HFF-Myc (cell line): ENCODE results near the gene LSR.
"Not testable (repeated sequence)": the region's sequence is repeated elsewhere in the genome, so short reads cannot be mapped to it uniquely, and the experiment has no call there.

Experiments
- DNase-seq: peaks from one replicate; pipeline ENCODE4 v3.0.0-alpha.2; 2011; ENCODE audit warnings: low read depth; ENCODE audit errors: extremely low read depth
- H3K4me3 ChIP-seq: replicated peaks from 2 replicates; pipeline ENCODE4 v1.5.1; 2011; ENCODE audit warnings: low read depth, mild to moderate bottlenecking, control low read depth, low read length
- TF ChIP-seq, protein P1 (sequence below): IDR thresholded peaks from 2 replicates; pipeline ENCODE4 v1.5.1; 2012; ENCODE audit warnings: mild to moderate bottlenecking, low read depth, low read length, control low read depth; ENCODE audit errors: missing control alignments

LSR gene

DNA sequence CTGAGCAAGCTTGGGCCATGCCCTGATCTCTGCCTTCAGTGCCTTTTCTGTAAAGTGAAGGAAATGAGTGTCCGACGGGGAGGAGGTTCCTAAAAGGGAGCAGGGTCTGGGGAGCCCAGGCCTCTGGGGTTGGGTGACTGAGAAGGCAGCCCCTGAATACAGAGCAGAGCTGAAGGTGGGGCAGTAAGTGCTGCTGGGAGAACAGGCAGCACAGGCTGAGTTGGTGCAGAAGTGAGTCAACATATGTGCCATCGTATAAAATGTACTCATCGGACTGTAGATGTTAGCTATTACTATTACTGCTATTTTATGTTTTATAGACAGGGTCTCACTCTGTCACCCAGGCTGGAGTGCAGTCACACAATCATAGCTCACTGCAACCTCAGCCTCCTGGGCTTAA lies 32.5 kb downstream of the LSR start:
- no peak overlapping the region for H3K4me3 ChIP-seq
- no peak for DNase-seq
- TF ChIP-seq, protein P1, sequence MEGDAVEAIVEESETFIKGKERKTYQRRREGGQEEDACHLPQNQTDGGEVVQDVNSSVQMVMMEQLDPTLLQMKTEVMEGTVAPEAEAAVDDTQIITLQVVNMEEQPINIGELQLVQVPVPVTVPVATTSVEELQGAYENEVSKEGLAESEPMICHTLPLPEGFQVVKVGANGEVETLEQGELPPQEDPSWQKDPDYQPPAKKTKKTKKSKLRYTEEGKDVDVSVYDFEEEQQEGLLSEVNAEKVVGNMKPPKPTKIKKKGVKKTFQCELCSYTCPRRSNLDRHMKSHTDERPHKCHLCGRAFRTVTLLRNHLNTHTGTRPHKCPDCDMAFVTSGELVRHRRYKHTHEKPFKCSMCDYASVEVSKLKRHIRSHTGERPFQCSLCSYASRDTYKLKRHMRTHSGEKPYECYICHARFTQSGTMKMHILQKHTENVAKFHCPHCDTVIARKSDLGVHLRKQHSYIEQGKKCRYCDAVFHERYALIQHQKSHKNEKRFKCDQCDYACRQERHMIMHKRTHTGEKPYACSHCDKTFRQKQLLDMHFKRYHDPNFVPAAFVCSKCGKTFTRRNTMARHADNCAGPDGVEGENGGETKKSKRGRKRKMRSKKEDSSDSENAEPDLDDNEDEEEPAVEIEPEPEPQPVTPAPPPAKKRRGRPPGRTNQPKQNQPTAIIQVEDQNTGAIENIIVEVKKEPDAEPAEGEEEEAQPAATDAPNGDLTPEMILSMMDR = no peak

DNA sequence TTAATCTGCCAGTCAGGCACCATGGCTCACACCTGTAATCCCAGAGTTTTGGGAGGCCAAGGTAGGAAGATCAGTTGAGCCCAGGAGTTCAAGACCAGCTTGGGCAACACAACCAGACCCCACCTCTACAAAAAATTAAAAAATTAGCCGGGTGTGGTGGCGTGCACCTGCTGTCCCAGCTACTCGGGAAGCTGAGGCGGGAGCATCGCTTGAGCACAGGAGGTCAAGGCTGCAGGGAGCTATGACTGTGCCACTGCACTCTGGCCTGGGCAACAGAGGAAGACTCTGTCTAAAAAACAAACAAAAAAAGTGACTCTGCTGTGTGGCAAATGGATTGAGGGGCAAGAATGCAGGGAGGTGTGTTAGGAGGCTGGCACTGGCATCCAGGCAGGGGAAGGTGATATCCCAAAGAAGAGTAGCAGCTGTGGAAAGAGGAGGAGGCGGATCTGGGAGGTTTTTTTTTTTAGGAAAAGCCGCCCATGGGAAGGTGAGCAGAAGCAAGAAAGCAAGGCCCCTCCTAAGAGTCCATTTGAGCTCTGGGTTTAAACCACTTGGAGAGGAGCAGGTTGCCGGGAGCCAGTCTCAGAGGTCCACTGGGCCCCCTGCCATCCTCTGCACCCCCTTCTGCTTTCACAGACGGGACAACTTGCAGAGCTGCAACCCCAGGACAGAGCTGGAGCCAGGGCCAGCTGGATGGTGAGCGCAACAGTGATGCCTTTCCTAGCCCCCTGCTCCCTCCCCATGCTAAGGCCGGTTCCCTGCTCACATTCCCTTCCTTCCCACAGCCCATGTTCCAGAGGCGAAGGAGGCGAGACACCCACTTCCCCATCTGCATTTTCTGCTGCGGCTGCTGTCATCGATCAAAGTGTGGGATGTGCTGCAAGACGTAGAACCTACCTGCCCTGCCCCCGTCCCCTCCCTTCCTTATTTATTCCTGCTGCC lies 35.6 kb downstream of the LSR start:
- TF ChIP-seq, protein P1 = no peak
- no peak for DNase-seq

DNA sequence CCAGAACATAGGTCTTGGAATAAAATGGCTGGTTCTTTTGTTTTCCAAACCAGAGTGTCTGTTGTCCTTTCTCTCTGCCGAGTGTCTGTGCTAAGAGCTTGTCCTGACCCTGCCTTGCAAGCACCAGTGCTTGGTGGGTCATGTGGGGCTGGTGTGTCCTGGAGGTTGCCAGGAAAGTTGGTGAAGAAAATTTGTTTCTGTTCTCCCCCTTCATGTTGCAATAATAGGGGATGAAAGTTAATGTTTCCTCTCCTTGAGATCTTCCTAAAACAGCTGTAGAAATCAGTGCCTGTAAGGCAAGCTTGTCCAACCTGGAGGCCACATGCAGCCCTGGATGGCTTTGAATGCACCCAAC lies 36.3 kb downstream of the LSR start:
- no peak overlapping the region for H3K4me3 ChIP-seq
- TF ChIP-seq, protein P1 = no peak
- no peak for DNase-seq

More for the DNA sequence above, 35.6 kb downstream of the LSR start:
- no peak overlapping the region for H3K4me3 ChIP-seq

DNA sequence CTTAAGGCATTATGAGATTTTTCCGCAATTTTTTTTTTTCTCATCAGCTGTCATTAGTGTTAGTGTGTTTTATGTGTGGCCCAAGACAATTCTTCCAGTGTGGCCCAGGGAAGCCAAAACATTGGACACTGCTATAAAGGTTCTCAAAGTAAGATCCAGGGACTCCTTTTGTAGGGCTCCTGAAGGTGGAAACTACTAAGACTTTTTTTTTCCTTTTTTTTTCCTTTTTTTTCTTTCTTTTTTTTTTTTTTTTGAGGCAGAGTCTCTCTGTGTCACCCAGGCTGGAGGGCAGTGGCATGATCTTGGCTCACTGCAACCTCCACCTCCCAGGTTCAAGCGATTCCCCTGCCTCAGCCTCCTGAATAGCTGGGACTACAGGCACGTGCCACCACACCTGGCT lies 36.7 kb downstream of the LSR start:
- not testable (repeated sequence) for DNase-seq, H3K4me3 ChIP-seq

DNA sequence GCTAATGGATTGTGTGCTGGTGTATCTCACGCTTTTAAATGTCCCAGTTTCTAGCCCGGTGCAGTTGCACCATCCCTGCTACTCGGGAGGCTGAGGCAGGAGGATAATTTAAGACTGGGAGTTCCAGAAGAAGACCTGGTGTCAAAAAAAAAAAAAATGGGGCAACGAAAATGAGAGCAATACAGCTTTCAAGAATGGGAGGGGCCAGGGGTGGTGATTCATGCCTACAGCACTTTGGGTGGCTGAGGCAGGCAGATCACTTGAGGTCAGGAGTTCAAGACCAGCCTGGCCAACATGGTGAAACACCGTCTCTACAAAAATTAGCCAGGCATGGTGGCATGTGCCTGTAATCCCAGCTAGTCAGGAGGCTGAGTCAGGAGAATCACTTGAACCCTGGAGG lies 37.3 kb downstream of the LSR start:
- not testable (repeated sequence) for H3K4me3 ChIP-seq, DNase-seq

DNA sequence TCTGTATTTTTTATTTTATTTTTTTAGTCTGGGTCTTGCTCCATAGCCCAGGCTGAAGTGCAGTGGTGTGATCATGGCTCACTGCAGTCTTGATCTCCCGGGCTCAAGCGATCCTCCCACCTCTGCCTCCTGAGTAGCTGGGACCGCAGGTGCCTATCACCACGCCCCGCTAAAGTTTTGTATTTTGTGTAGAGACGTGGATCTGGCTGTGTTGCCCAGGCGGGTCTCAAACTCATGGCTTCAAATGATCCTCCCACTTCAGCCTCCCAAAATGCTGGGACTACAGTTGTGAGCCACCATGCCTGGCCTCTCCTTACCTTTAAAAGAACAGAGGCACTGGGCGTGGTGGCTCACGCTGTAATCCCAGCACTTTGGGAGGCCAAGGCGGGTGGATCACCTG lies 38.9 kb downstream of the LSR start:
- TF ChIP-seq, protein P1 = no peak
- H3K4me3 ChIP-seq = no peak overlapping the region
- DNase-seq = no peak

DNA sequence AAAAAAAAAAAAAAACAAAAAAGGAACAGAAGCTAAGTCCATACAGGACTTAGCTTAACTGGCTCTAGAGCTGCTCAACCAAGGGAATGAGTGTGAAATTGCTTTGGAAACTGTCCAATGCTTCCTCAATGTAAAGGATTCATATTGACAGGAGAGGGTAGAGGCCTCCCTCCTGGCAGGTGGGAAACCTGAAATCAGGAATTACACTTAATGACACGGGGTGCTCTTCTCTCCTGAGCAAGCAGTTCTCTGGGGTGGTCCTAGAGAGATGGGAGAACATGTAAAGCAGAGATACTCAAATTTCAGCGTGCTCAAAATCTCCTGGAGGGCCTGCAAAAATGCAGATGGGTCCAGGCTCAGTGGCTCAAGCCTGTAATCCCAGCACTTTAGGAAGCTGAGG lies 39.5 kb downstream of the LSR start:
- TF ChIP-seq, protein P1 = no peak
- DNase-seq = no peak
- H3K4me3 ChIP-seq = no peak overlapping the region

DNA sequence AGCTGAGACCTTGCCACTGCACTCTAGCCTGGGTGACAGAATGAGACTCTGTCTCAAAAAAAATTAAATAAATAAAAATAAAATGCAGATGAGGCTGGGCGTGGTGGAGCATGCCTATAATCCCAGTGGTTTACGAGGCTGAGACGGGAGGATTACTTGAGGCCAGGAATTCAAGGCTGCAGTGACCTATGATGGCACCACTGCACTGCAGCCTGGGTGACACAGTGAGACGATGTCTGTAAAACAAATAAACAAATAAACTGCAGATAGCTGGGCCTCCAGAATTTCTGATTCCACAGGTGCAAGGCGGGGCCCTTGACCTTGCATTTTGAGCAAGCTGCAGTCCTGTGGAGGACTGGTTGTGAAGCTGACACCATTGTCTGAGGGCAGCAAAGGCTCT lies 40.1 kb downstream of the LSR start:
- TF ChIP-seq, protein P1 = no peak
- no peak for DNase-seq
- H3K4me3 ChIP-seq = no peak overlapping the region
